Activated CD8-positive, alpha-beta memory T cell treated with anti-CD3 and anti-CD28 coated beads for 24 hours (primary cell): ENCODE measurements around the gene B3GNT8.
"Not testable (repeated sequence)": the region's sequence is repeated elsewhere in the genome, so short reads cannot be mapped to it uniquely, and the experiment has no call there.

Source experiments
- DNase-seq: peaks from one replicate; pipeline ENCODE4 v3.0.0-alpha.2; 2020

The B3GNT8 gene

DNA sequence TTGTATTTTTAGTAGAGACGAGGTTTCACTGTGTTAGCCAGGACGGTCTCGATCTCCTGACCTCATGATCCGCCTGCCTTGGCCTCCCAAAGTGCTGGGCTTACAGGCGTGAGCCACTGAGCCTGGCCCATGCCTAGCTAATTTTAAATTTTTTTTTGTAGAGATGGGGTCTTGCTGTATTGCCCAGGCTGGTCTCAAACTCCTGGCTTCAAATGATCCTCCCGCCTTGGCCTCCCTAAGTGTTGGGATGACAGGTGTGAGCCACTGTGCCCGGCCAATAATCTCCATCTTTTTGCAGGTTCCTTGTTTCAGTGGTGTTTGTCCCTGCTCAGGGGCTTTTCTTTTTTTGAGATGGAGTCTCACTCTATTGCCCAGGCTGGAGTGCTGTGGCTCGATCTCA lies 45.6 kb downstream of the B3GNT8 start:
- DNase-seq: not testable (repeated sequence)

DNA sequence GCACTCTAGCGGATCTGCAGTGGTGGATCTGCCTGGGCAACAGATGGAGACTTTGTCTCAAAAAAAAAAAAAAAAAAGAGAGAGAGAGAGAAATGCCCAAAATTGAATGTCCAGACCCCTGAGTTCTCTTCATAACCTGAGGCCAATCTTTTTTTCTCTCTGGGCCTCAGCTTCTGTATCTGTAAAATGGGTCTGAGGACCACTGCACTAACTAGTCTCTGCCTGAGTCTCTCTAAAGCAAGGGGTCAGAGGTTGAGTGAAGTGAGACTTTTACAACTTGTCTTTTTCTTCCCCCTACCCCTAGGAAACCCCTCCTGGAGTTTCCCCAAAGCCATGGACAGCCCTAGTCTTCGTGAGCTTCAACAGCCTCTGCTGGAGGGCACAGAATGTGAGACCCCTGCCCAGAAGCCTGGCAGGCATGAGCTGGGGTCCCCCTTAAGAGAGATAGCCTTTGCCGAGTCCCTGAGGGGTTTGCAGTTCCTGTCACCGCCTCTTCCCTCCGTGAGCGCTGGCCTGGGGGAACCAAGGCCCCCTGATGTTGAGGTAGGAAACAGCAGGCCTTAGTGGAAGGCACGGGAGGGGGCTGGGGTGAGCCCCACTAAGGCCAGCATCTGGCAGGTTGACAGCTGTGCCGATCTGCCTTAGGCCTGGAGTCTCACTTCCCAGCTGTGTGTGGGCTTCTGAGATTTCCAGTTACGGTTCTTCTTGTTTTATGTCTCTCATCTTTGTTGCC lies 49.0 kb downstream of the B3GNT8 start:
- DNase-seq: peak; percentile 61

DNA sequence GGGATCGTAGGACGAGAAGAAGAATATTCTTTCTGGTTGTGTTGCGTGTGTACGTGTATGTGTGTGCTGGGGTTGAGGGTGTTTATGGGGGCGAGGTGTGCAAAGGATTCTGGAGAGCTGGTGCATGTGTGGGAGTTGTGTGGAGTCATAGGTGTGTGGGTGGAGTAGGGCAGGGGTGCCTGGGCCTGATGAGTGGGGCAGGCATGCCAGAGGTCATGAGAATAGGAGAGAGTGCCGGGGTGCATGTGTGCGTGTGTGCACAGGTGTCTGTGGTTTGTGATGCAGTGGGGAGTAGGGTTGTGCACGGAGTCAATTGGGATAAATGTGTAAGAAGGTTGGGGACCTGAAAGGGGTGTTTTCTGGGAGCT lies 50.2 kb downstream of the B3GNT8 start:
- DNase-seq: peak; percentile 60

DNA sequence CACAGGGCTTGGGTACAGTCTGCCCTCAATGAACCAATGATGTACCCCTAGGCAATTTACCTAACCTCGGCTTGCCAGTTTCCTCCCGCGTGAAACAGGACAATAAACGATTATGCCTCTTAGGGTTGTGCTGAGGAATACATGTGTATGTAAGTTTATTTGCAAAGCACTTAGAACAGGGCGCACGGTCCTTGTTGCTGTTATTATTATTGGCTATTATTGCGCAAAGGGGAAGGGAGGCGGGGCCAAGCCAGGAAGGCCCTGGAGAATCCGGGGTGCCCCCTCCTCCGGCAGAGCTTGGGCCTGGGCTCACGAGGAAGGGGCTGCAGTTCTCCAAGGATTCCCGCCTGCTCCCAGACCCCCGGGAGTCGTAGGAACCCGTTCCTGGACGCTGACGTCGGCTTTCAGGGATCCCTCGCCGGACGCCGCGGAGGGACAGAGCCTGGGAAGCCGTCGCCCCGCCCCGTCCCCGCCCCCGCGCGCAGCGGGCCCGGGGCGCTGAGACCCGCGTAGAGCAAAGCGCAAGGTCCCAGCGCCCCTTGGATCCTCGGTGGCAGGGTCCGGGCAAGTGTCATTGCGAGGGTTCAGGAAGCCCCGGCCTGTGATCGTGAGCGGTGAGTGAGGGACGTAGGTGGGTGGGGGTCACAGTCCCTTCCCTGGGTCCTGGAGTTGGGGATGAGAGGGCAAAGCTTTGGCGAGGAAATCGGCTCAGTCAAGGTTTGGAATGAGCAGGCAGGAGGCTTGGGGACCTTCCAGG lies 50.8 kb downstream of the B3GNT8 start, which contains the start of gene TMEM91:
TMEM91 (plus strand) TSS at position 293 of the 757 bp plus-strand sequence. CDS start 1,777 bp downstream, outside the sequence.
- DNase-seq: peak; percentile 62
